MCF 10A (cell line): ENCODE measurements around the gene G3BP1. TPM values are rescaled to one million over a fixed set of nuclear protein-coding genes. Genes with fewer than 3 reads are reported as not detected.
"Not testable (repeated sequence)": the region's sequence is repeated elsewhere in the genome, so short reads cannot be mapped to it uniquely, and the experiment has no call there.

ENCODE experiments used
- BruUV-seq: library from RNA; stranded (reverse); fragments of 400-500 nt; replicated peaks from 2 replicates; lab custom pipeline; 2021; lab: Mats Ljungman, UMichigan
- CTCF ChIA-PET: fragments of 300-600 bp; sonication (Branson Sonifier 250); formaldehyde crosslinking; extraction: SDS; loops from one replicate; lab custom pipeline; 2021; ENCODE audit warnings: antibody characterized with exemption, inconsistent platforms; lab: Yijun Ruan, JAX
- POLR2A ChIA-PET: fragments of 300-600, 350-650 bp; sonication (Branson Sonifier 250); formaldehyde crosslinking; extraction: SDS; loops from one replicate; lab custom pipeline; 2020; ENCODE audit warnings: antibody characterized with exemption, inconsistent platforms; lab: Yijun Ruan, JAX
- DNase-seq: peaks from one replicate; pipeline ENCODE4 v3.0.0-alpha.2; 2018; ENCODE audit not compliant: unreplicated experiment
- H3K27ac Mint-ChIP-seq: one replicate; pipeline ENCODE4 v1.8.0; 2022; ENCODE audit warnings: mild to moderate bottlenecking, low read depth, mixed read lengths; ENCODE audit not compliant: unreplicated experiment
- H3K27me3 Mint-ChIP-seq: one replicate; pipeline ENCODE4 v1.8.0; 2022; ENCODE audit warnings: mixed read lengths; ENCODE audit not compliant: insufficient read depth, unreplicated experiment
- H3K36me3 Mint-ChIP-seq: one replicate; pipeline ENCODE4 v1.8.0; 2022; ENCODE audit warnings: mild to moderate bottlenecking, moderate library complexity, mixed read lengths; ENCODE audit not compliant: insufficient read depth, unreplicated experiment
- H3K4me1 Mint-ChIP-seq: one replicate; pipeline ENCODE4 v1.8.0; 2022; ENCODE audit warnings: mixed read lengths; ENCODE audit not compliant: insufficient read depth, unreplicated experiment
- H3K4me3 Mint-ChIP-seq: one replicate; pipeline ENCODE4 v1.8.0; 2022; ENCODE audit warnings: mild to moderate bottlenecking, moderate library complexity, mixed read lengths; ENCODE audit not compliant: unreplicated experiment
- H3K9me3 Mint-ChIP-seq: one replicate; pipeline ENCODE4 v1.8.0; 2022; ENCODE audit warnings: mixed read lengths; ENCODE audit not compliant: unreplicated experiment
- intact Hi-C: fragments of 100-400 bp; cut with micrococcal nuclease; formaldehyde crosslinking; loops from 2 replicates; pipeline ENCODE4 v1.14.1; 2022
- total RNA-seq: library from RNA; stranded (reverse); gene quantifications from 2 replicates; pipeline ENCODE4 v1.2.3, GENCODE V29; 2022
- TF ChIP-seq, protein P1 (sequence below): fragments of 200-600 bp; IDR thresholded peaks from one replicate; pipeline ENCODE4 v1.8.0; 2022; ENCODE audit warnings: antibody characterized with exemption, mild to moderate bottlenecking; ENCODE audit not compliant: unreplicated experiment

The G3BP1 gene
- total RNA-seq, 1 experiment from 2014 or later: 279 TPM

- Mint-ChIP-seq H3K9me3 (no peaks in the 10 kb centered on the region), H3K27me3 (no peaks in the 10 kb centered on the region), H3K4me3 (no peak overlapping the region), H3K27ac (no peak overlapping the region), H3K4me1 (no peaks in the 10 kb centered on the region), H3K36me3 (no peaks in the 10 kb centered on the region)
- DNase-seq: no peak
- no TSS peak for BruUV-seq
- intact Hi-C loops: no loop called here
- ChIA-PET CTCF (no interaction called here), POLR2A (no interaction called here)
- TF ChIP-seq, protein P1, sequence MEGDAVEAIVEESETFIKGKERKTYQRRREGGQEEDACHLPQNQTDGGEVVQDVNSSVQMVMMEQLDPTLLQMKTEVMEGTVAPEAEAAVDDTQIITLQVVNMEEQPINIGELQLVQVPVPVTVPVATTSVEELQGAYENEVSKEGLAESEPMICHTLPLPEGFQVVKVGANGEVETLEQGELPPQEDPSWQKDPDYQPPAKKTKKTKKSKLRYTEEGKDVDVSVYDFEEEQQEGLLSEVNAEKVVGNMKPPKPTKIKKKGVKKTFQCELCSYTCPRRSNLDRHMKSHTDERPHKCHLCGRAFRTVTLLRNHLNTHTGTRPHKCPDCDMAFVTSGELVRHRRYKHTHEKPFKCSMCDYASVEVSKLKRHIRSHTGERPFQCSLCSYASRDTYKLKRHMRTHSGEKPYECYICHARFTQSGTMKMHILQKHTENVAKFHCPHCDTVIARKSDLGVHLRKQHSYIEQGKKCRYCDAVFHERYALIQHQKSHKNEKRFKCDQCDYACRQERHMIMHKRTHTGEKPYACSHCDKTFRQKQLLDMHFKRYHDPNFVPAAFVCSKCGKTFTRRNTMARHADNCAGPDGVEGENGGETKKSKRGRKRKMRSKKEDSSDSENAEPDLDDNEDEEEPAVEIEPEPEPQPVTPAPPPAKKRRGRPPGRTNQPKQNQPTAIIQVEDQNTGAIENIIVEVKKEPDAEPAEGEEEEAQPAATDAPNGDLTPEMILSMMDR: no peak
Measured at GRCh38 chr5:151846765-151847164, 75.0 kb downstream of the G3BP1 start.

GRCh38 chr5:151847871-151848270, 76.1 kb downstream of the G3BP1 start:
- POLR2A ChIA-PET: no interaction called here

DNA sequence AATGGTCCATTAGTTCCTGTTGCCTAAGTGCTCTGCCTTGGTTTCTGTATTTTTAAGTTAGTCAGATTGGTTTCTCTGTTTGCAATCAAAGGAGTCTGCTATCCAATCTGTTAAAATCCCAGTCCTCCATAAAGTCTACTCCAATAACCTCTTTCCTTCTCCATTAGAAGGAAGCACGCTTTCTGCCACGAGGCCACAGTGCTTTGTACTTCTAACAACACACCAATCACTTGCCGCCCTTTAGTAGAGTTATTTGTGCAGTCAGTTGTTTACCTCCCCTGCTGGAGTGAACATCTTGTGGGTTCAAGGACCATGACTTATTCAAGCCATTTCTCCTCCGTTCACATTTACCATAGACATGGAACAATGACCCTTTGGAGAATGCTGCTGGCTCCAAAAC, 83.9 kb downstream of the G3BP1 start:
- BruUV-seq: no TSS peak
- intact Hi-C loops: no loop called here
- no peaks in the 10 kb centered on the region for H3K27me3 Mint-ChIP-seq
- H3K36me3 Mint-ChIP-seq: no peaks in the 10 kb centered on the region
- DNase-seq: no peak
- TF ChIP-seq, protein P1: no peak
- CTCF ChIA-PET: no interaction called here
- POLR2A ChIA-PET: no interaction called here
- no peaks in the 10 kb centered on the region for H3K9me3 Mint-ChIP-seq
- H3K27ac Mint-ChIP-seq: no peak overlapping the region
- no peak overlapping the region for H3K4me3 Mint-ChIP-seq
- no peaks in the 10 kb centered on the region for H3K4me1 Mint-ChIP-seq

More at GRCh38 chr5:151847871-151848270, 76.1 kb downstream of the G3BP1 start:
- BruUV-seq: no TSS peak
- no peaks in the 10 kb centered on the region for H3K4me1 Mint-ChIP-seq
- no peak for DNase-seq
- intact Hi-C loops: no loop called here
- no peaks in the 10 kb centered on the region for H3K27me3 Mint-ChIP-seq
- H3K27ac Mint-ChIP-seq: no peak overlapping the region
- TF ChIP-seq, protein P1: no peak
- CTCF ChIA-PET: no interaction called here
- no peaks in the 10 kb centered on the region for H3K9me3 Mint-ChIP-seq
- H3K4me3 Mint-ChIP-seq: no peak overlapping the region
- H3K36me3 Mint-ChIP-seq: no peaks in the 10 kb centered on the region

GRCh38 chr5:151856861-151857260, 85.1 kb downstream of the G3BP1 start:
- no peaks in the 10 kb centered on the region for H3K4me1 Mint-ChIP-seq
- H3K27ac Mint-ChIP-seq: no peak overlapping the region
- H3K36me3 Mint-ChIP-seq: no peaks in the 10 kb centered on the region
- ChIA-PET POLR2A (no interaction called here), CTCF (interaction anchor here (1.1 kb wide), 1 partner anchor 286 kb away, joined by 3 read pairs; no protein-coding TSS in a partner anchor)
- intact Hi-C loops: no loop called here
- no peak overlapping the region for H3K4me3 Mint-ChIP-seq
- DNase-seq: no peak
- TF ChIP-seq, protein P1: no peak
- no peaks in the 10 kb centered on the region for H3K9me3 Mint-ChIP-seq
- BruUV-seq: no TSS peak
- no peaks in the 10 kb centered on the region for H3K27me3 Mint-ChIP-seq

- H3K4me3 Mint-ChIP-seq, DNase-seq, BruUV-seq, H3K27ac Mint-ChIP-seq, POLR2A ChIA-PET, H3K36me3 Mint-ChIP-seq, H3K27me3 Mint-ChIP-seq, intact Hi-C loops, H3K4me1 Mint-ChIP-seq, H3K9me3 Mint-ChIP-seq: not testable (repeated sequence)
- CTCF ChIA-PET: interaction anchor here (0.6 kb wide), 1 partner anchor 45 kb away, joined by 3 read pairs; no protein-coding TSS in a partner anchor
Measured at GRCh38 chr5:151860867-151861266, 89.1 kb downstream of the G3BP1 start.
